GM19193 (cell line): ENCODE measurements around the gene UNC5B.

Source experiments
- POLR2A ChIP-seq: IDR thresholded peaks from 4 replicates; pipeline ENCODE4 v1.6.1; 2011; ENCODE audit not compliant: insufficient read depth, insufficient read length; ENCODE audit errors: extremely low read depth

UNC5B gene

GRCh38 chr10:71307469-71308085, 95.2 kb downstream of the UNC5B start:
- no peak for TF ChIP-seq POLR2A

DNA sequence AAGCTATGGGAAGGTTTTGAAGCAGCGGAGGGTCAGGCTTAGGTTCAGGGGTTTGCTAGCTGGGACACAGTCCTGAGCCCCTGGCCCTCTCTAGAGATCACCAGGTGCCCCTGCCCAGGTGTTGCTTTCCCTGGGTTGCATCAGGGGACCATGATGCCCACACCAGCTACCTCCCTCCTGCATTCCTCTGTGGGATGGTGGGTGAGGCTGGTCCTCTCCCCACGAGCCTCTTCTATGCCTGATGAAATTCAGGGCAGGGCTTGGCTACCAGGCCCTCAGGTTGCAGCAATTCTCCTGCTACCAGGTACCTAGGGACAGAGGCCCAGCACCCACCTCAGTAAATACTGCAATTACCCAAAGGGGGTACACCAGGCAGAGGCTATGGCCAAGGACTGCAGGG, 95.9 kb downstream of the UNC5B start:
- no peak for TF ChIP-seq POLR2A

DNA sequence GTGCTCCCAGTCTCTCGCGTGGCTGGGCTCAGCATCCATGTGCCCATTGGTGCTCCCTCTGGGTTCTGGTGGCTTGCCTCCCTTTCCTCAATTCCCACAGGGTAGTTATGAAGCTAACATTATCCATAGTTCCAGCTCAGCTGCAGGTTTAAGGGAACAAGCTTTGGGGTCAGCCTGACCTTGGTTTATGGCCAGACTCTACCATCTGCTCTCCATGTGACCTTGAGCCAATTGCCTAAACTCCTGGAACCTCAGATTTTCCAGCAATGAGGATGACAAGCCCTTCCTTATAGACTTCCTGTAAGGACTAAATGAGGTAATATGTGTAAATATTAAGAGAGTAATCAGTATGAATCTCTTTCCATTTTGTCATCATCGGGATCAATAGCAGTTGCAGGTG, 96.6 kb downstream of the UNC5B start:
- no peak for TF ChIP-seq POLR2A

- no peak for TF ChIP-seq POLR2A
Observed at GRCh38 chr10:71309919-71310318, 97.5 kb downstream of the UNC5B start.

DNA sequence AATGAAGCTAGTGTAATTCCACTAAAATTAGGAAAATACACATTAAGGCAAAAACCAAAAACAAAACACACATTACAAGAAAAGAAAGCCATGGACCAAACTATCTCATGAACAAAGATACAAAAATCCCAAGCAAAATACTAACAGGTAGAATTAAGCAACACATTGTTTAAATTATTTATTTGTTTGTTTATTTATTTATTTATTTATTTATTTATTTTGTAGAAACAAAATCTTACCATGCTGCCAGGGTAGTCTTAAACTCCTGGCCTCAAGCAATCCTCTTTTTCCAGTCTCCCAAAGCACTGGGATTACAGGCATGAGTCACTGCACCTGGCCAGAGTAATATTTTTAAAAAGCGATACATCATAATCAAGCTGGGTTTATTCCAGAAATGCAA, 99.8 kb downstream of the UNC5B start:
- no peak for TF ChIP-seq POLR2A

GRCh38 chr10:71312811-71313789, 100.7 kb downstream of the UNC5B start:
- no peak for TF ChIP-seq POLR2A

DNA sequence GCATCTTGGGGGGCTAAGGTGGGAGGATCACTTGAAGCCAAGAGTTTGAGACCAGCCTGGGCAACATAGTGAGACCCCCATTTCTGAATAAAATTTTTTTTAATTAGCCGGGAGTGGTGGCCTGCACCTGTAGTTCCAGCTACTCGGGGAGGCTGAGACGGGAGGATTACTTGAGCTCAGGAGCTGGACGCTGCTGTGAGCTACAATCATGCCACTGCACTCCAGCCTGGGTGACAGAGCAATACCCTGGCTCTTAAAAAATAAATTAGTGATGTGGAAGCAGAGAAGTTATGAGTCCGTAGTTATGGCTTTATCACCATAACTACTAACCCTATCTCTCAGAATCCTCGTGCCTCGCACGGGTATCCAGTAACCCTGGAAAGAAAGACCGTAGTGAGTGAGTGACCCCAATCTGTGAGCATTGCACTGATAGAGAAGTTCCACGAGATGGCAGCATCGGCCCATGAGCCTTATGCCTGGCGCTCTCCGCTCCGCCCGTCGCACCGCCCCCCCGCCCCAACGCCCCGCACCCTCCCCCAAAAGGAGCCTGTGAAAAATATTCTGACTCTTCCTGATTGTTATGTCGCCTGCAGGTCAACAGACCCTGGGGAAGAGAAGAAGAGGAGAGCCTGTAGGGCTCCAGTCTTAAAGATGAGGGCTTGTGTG, 101.8 kb downstream of the UNC5B start:
- no peak for TF ChIP-seq POLR2A

DNA sequence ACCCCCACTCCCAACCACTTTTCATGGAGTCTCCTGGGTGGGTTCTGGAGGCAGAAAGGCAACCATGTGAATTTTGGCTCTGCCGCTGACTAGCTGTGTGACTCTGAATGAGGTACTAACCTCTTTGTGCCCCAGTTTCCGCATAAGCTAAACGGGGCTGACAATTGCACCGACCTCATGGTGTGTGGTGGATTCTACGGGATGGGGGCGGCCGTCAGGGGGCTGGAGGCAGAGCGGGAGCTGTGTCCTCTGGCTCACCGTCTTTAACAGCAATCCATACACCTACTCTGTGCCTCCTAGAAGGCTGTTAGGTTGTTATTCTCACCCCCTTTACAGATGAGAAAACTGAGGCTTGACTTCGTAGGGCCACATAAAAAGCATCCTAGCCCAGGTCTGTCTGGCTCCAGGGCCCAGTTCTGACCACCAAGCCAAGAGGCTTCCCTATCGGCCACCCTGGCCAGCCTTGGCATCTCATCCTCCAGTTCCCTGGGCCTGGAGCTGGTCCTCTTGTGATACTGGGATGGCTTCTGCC, 102.4 kb downstream of the UNC5B start:
- TF ChIP-seq POLR2A: no peak

GRCh38 chr10:71316056-71316785, 103.9 kb downstream of the UNC5B start:
- TF ChIP-seq POLR2A: no peak

GRCh38 chr10:71316786-71317160, 104.4 kb downstream of the UNC5B start:
- no peak for TF ChIP-seq POLR2A

DNA sequence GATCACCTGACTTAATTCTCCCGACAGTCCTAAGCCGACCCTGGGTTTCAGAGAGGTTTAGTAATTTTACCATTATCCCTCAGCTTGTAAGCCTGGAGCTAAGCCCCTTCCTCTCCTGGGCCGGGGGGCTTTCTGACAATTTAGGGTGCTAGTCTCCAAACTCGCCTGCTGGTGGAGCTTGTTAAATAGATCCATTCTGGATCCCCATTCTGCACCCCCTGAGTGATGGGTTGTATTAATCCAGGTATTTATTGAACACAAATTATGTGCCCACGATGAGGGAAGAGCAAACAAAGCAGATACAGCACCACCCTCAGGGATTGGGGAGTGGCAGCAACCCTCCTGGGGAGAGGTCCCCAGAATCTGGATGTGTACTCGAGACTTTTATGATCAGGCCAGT, 105.4 kb downstream of the UNC5B start:
- TF ChIP-seq POLR2A: no peak

GRCh38 chr10:71319042-71319799, 106.9 kb downstream of the UNC5B start, which contains the start of gene SLC29A3:
SLC29A3 (plus strand) TSS chr10:71319259; CDS start chr10:71319310, 51 bp downstream.
- peak; percentile 35 for TF ChIP-seq POLR2A

DNA sequence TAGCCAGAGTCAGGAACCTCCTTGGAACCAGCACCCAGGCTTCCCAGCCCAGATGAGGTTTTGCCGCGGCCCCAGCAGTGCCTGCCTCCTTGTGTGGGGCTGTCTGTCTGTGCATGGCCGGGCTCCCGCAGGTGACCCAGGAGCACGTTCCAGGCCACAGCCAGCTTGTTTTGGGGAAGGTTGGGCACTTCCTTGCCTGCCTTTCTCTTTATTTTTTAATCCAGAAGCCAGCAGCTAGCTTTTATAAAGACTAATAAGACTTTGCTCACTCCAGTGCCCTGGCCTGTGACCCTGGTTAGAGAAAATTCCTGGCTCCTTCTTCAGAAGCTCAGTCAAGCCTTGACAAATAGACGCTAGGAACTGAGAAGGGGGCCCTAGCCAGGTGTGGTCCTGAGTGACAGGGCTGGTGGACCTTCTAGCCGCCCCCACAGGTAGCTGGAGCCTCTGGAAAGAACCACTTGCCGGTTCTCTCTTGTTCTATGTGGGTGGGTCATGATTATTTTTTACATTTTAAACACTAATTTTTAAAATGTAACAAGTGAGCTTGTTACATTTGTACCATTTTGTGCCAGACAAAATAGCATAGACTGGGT, 107.5 kb downstream of the UNC5B start:
- TF ChIP-seq POLR2A: no peak

- TF ChIP-seq POLR2A: no peak
Observed at GRCh38 chr10:71320592-71320991, 108.2 kb downstream of the UNC5B start.

DNA sequence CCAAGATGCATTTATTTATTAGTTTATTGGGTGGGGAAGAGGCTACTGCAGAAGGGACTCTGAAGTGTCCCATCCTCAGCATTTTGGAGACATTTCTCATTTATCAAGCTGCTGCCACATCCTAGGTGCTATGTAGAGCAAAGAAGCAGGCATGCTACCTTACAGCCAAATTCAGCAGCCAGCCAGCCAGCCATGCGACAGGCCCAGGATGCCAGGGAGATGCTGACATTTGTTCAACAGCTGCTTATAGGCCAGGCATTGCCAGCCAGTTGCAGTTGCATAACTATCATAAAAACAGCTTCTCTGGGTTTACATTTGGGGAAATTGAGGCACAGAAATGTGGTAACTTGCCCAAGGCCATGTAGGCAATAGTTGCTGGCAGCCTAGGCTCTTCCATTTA, 109.0 kb downstream of the UNC5B start:
- no peak for TF ChIP-seq POLR2A
